ENCODE measurements around the gene TEX22. TPM values are rescaled to one million over a fixed set of nuclear protein-coding genes. Genes with fewer than 3 reads are reported as not detected.

TEX22 gene
- total and polyA plus RNA-seq, 7 donors: 0.10 to 0.75 (median 0.34) TPM; not detected in 2

- no peak for TF ChIP-seq CTCF (IDR thresholded peaks at IDR 0.05)
- no peaks in the 10 kb centered on the region for H3K27me3 ChIP-seq (ENCODE audit: insufficient read depth in 3 of 3, low read length in 2 of 3)
- no peak overlapping the region for H3K4me3 ChIP-seq
- H3K27ac ChIP-seq: no peak overlapping the region
- intact Hi-C loops (cut with DNase I): no loop called here
- DNase-seq: no peak
- peaks cover 0 to 16% of the 10 kb centered on the region in 2 donors for H3K36me3 ChIP-seq (ENCODE audit: insufficient read depth in 1 of 2, low read depth in 1 of 2)
- no peaks in the 10 kb centered on the region for H3K9me3 ChIP-seq
- WGBS, 3 donors: 76 to 79% (median 77%) methylated on average over 4 of the region's 4 CpGs
- H3K4me1 ChIP-seq: no peaks in the 10 kb centered on the region
- ATAC-seq: no peak
These were observed 22.7 kb upstream of the TEX22 start for GRCh38 chr14:105375635-105376057.

GRCh38 chr14:105376521-105377440 is 21.6 kb upstream of the TEX22 start:
- DNase-seq: no peak
- intact Hi-C loops (cut with DNase I): no loop called here
- no peaks in the 10 kb centered on the region for H3K4me1 ChIP-seq
- TF ChIP-seq CTCF (IDR thresholded peaks at IDR 0.05): no peak
- H3K27ac ChIP-seq: no peak overlapping the region
- H3K9me3 ChIP-seq: no peaks in the 10 kb centered on the region
- no peaks in the 10 kb centered on the region for H3K27me3 ChIP-seq (ENCODE audit: insufficient read depth in 3 of 3, low read length in 2 of 3)
- no peak for ATAC-seq
- no peak overlapping the region for H3K4me3 ChIP-seq
- WGBS, 3 donors: 74 to 84% (median 84%) methylated on average over 33 to 34 of the region's 34 CpGs
- peaks cover 0 to 22% of the 10 kb centered on the region in 2 donors for H3K36me3 ChIP-seq (ENCODE audit: insufficient read depth in 1 of 2, low read depth in 1 of 2)

- WGBS, 3 donors: 89 to 92% (median 91%) methylated on average over 21 to 23 of the region's 23 CpGs
- no peak overlapping the region for H3K4me3 ChIP-seq
- H3K27me3 ChIP-seq (ENCODE audit: insufficient read depth in 3 of 3, low read length in 2 of 3): no peaks in the 10 kb centered on the region
- H3K4me1 ChIP-seq: no peaks in the 10 kb centered on the region
- ATAC-seq: no peak
- no peak for DNase-seq
- H3K27ac ChIP-seq: no peak overlapping the region
- TF ChIP-seq CTCF (IDR thresholded peaks at IDR 0.05): no peak
- intact Hi-C loops (cut with DNase I): no loop called here
- no peaks in the 10 kb centered on the region for H3K9me3 ChIP-seq
- H3K36me3 ChIP-seq (ENCODE audit: insufficient read depth in 1 of 2, low read depth in 1 of 2): peaks cover 0 to 27% of the 10 kb centered on the region in 2 donors
These were observed 20.7 kb upstream of the TEX22 start for GRCh38 chr14:105377555-105378182.

GRCh38 chr14:105378199-105378598 is 20.1 kb upstream of the TEX22 start:
- ATAC-seq: no peak
- no peak for DNase-seq
- no peaks in the 10 kb centered on the region for H3K27me3 ChIP-seq (ENCODE audit: insufficient read depth in 3 of 3, low read length in 2 of 3)
- no peaks in the 10 kb centered on the region for H3K9me3 ChIP-seq
- TF ChIP-seq CTCF (IDR thresholded peaks at IDR 0.05): no peak
- no peak overlapping the region for H3K4me3 ChIP-seq
- H3K36me3 ChIP-seq (ENCODE audit: insufficient read depth in 1 of 2, low read depth in 1 of 2): peaks cover 0 to 32% of the 10 kb centered on the region in 2 donors
- WGBS, 3 donors: 91 to 93% (median 91%) methylated on average over 11 of the region's 11 CpGs
- intact Hi-C loops (cut with DNase I): no loop called here
- no peak overlapping the region for H3K27ac ChIP-seq
- no peaks in the 10 kb centered on the region for H3K4me1 ChIP-seq

Measured in psoas muscle (tissue), 8 donors.